Stimulated activated CD4-positive, alpha-beta T cell treated with anti-CD3 and anti-CD28 coated beads, TNF-alpha, amount 100 ng/mL, for 1 hour (primary cell): ENCODE data around the gene SIGLEC14.
"Not testable (repeated sequence)": the region's sequence is repeated elsewhere in the genome, so short reads cannot be mapped to it uniquely, and the experiment has no call there.

ENCODE experiments used
- DNase-seq, 3 donors: peaks; one replicate each; pipeline ENCODE4 v3.0.0-alpha.2; 2020; ENCODE audit warnings: low read depth in 3 of 3, low spot score in 1 of 3

SIGLEC14 gene

DNA sequence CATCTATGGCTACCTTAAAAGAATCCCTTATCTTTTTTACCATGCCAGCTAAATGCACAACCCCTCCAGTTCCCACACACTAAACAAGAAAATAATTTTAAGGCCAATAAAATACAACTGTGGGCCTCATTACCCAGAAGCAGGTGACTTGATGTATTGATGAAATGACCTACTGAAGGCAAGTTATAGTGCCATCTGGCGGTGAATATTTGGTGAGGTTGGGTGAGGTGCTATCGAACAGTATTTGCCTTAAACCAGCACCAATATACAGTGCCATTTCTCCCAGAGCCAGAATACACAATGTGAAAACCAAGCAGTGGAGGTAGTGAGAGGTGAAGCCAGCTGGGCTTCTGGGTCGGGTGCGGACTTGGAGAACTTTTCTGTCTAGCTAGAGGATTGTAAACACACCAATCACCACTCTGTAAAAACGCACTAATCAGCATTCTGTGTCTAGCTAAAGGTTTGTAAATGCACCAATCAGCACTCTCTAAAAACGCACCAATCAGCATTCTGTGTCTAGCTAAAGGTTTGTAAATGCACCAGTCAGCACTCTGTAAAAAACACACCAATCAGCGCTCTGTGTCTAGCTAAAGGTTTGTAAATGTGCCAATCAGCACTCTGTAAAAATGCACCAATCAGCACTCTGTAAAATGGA, 29.4 kb upstream of the SIGLEC14 start:
- DNase-seq = not testable (repeated sequence)

DNA sequence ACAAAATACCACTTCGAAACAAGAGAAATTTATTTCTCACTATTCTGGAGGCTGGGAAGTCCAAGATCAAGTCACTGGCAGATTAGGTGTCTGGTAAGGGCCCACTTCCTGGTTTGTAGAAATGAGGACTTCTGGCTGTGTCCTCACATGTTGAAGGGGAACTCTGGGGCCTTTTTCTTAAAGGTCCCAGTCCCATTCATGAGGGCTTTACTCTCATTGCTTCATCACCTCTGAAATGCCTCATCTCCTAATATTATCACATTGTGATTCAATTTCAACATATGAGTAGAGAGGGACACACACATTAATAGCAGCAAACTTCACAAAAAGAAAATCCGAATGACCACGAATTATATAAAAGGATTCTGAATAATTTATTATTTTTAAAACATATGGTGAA, 21.6 kb upstream of the SIGLEC14 start:
- no peak for DNase-seq

DNA sequence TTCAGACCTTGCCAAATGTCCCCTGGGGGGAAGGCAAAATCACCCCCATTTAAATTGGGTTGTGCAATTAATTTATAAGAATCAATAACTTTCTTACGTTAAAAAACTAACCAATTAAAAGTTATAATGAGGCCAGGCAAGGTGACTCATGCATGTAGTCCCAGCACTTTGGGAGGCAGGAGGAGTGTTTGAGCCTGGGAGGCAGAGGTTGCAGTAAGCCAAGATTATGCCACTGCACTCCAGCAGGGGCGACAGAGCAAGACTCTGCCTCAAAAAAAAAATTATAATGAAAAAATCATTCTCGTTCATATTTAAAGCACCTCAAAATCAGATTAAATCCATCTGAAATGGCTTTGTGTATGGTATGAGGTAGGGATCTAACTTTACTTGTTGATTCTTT, 18.4 kb upstream of the SIGLEC14 start:
- no peak for DNase-seq

DNA sequence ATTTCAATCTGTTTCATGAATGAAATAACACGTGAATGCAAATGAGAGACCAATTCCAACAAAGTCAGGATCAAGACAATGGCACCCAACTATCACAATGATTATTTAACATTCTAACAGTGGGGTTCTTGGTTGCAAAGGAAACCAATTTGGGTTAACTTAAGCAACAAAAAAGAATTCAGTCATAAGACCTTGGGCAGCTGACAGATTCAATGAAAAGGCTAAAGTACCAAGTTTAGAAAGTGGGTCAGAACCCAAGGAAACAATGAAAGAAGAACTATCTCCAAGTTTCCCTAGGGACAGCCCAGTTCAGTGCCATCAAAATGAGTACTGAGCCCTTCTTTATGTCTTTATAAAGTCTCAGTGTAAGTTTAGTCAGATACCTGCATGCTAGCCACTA, 17.5 kb upstream of the SIGLEC14 start:
- no peak for DNase-seq

DNA sequence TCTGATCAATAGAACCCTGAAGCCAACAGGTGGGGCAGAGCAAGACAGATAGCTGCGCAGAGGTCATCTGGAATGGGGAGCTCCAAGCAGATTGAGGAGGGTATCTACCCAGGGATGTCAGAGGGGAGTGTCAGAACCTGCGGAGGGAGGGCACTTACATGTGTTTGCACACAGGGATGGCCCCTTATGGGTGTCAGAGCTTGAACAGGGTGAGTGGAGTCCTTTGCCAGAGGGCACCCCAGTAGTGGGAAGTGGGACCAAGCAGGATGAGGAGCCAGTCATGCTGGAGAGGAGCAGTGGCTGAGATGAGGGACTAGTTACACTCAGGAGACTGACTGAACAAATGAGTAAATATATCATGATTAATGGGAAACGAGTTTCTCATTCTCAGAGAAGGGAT, 17.0 kb upstream of the SIGLEC14 start:
- no peak for DNase-seq

DNA sequence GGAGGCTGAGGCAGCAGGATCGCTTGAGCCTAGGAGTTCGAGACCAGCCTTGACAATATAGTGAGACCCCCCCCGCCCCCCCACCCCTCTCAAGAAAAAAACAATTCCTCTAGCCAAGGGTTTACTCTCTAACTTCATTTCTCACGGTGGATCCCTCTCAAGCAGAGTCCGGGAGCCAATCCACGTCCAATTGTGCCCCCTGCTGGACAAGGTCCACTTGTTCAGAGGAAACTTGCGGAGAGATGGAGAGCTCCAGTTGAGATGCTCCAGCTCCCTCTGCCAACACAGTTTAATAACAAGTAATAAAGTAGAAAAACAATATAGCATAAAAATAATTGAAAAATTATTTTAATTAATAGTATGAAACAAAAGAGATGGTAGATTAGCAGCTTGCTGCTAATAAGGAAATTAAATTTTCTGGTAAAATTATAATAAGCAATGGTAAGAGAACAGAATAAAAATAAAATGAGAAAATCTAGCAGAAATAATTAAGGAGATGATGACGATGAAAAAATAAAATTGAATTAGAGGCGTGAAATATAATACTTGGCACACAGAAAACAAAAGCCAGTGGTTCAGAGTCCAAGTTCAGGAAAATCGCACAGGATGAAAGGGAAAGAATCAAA, 14.5 kb upstream of the SIGLEC14 start:
- peak in 1 of 3 donors; percentile 33 for DNase-seq

DNA sequence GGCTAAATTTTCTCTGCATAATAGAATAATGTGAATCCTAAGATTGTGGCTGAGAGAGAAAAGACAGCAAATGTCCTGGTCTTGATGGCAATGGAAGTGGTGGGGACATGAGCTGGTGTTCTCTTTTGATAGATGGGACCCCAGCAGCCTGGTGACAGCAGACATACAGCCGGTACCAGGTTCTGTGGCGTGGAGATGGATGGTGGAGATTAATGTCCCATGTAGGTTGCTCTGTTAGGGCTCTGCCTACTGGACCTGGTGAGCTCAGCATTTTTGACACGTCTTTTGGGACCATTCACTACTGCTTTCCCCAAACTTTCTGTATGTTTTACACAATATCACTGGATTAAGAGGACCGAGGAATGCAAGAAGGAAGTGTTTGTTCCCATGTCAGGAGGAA, 8.2 kb upstream of the SIGLEC14 start:
- no peak for DNase-seq

DNA sequence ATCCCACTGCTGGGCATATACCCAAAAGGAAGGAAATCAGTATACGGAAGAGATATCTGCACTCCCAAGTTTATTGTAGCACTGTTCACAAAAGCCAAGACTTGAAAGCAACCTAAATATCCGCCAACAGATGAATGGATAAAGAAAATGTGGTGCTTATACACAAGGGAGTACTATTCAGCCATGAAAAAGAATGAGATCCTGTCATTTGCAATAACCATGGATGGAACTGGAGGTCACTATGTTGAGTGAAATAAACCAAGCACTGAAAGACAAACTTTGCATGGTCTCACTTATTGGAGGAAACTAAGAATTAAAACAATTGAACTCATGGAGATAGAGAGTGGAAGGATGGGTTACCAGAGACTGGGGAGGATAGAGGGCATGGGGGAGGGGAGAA, 6.5 kb upstream of the SIGLEC14 start:
- DNase-seq = no peak

DNA sequence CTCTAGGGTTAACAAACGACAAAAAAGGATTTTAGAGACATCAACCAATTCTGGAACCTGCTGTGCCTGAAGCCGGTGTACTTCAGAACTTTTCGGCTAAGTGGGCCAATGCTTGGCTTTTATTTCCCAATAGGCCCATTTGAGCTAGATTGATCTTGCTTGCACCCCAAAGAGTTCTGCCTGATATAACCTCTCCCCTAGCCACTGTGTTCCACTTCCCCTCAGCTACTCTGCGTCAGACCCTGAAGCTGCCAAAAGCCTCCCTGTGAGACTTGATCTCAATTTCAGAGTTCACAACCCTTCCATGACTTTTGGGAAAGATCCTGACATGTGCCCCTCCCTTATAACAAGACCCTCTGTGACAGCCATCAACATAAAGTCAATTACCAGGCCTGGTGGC, 5.6 kb upstream of the SIGLEC14 start:
- no peak for DNase-seq

DNA sequence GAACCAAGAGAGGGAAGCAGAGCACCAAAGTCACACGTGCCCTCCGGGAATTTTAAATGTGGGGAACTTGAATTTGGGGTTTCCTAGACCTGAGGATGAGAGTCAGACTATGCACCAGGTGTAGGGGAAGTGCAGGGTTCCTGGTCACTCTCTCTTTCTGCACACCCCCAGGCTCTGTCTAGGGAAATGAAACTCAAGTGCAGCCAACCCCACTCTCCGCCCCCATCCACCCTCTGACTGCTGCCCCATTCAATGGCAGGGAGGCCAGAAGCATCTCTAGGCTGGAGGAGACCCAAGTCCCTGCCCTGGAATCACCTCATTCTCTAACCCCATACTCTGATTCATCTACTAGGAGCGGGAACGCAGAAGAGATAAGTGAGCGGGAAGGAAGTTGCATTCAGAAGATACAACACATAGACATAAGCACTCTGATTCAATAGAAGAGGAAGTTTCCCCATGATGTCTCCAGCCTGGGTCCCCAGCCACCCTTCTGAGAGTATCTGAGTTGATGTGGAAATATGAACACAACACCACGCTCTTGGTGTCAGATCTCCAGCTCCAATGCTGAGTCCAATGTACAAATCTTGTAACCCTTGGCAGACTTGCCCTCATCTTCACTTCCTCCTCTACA, 4.7 kb upstream of the SIGLEC14 start:
- no peak for DNase-seq

DNA sequence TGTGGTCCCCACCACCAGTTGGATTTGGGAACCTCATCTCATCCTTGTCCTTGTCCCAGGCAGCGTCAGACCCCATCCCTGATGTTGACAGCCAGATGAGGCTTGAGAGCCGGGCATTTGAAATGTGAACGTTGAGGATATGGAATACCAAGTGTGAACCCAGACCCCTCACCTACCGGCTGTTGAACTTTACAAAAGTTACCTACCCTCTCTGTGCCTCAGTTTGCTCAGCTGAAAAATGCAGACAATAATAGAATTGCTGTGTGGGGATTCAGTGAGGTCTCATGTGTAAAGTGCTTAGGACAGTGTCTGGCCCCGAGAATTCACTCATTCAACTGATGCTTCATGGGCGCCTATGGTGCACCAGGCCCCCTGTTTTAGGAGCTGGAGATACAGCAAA, 693 bp upstream of the SIGLEC14 start:
- DNase-seq = no peak

DNA sequence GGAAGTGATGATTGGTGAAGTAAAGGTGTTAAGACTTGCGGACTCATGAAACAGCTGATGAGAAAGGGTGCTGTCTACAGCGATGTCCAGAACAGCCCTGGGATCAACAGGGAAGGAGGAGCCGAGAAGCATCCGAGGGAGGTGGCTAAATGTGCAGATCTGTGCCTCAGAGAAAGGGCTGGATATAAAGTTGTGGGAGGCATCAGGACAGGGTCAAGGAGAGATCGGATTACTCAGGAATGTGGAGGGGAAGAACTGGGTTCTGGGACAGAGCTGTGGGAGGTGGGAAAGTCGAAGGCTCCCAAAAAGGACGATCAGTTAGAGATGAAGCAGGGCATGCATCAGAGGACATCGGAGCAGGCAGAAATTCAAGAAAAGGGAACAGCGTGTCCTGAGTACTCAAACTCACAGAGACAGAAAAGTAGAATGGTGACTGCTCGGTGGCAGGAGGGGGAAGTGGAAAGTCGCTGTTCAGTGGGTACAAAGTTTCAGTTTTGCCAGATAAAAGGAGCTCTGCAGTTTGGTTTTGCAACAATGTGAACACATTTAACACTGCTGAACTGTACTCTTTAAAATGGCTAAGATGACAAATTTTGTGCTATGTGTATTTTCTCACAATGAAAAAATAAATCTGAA, 1.9 kb downstream of the SIGLEC14 start:
- no peak for DNase-seq

DNA sequence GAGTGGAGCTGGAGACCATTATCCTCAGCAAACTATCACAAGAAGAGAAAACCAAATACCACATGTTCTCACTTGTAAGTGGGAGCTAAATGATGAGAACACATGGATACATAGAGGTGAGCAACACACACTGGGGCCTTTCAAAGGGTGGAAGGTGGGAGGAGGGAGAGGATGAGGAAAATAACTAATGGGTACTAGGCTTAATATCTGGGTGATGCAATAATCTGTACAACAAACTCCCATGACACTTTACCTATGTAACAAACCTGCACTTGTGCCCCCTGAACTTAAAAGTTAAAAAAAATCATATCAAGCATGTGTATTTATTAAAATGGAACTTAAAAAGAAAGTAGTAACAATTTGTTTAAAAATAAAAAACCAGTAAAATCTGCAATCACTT, 5.0 kb downstream of the SIGLEC14 start:
- no peak for DNase-seq

DNA sequence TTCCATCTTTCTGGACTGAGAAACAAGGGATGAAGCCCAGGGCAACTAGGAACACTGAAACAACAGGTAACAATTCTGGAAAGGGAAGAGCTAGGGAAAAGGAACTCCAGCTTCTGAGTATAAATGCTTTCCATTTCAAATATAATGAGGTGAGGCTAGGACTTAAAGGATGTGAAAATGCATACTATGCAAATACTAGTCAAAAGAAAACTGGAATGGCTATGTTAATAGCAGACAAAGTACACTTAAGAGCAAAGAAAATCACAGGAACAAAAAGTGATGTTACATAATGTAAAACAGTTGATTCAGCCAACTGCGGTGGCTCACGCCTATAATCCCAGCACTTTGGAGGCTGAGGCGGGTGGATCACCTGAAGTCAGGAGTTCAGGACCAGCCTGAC, 6.2 kb downstream of the SIGLEC14 start:
- no peak for DNase-seq

DNA sequence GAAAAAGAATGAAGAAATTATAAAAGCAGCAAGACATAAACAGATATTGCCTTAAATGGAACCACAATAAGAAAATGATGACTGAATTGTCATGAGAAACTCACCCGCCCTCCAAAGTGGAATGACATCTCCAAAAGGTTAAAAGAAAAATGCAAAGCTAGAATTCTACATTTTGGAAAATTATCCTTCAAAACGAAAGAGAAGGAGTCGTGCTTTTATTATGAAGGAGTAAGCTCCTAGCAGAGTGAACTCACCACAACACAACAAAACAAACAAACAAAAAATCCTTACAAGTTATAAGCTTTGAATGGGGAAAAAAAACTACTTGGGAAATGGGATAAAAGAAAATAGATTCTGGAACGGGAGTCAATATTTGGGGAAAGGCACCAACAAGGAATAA, 6.7 kb downstream of the SIGLEC14 start:
- DNase-seq = no peak

DNA sequence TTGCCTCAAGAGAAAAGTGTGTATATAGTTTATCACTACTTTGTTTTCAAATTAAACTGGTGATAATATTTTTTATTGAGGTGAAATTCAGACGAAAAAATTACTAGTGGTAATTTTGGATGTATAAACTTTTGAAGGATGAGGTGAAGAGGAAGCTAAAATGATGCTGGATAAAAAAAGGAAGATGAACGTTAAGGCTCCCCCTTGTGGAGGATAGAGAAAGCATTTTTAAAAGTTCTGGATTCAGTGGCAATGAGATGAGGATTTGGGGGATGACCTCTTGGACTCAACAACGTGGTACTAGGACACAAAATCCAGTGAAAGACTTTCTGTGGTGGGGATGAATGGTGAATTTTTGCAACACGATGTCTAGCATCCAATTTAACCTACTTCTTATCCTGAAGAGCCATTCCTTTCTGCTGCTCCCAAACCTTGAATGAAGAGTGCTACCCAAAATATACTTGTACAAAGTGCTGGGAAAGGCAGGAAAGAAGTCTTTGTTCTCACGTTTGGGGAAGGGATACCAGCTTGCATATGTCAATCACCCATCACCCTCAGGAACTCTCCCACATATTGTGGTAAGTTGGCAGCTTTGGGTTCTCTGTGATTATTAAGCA, 9.2 kb downstream of the SIGLEC14 start:
- no peak for DNase-seq

DNA sequence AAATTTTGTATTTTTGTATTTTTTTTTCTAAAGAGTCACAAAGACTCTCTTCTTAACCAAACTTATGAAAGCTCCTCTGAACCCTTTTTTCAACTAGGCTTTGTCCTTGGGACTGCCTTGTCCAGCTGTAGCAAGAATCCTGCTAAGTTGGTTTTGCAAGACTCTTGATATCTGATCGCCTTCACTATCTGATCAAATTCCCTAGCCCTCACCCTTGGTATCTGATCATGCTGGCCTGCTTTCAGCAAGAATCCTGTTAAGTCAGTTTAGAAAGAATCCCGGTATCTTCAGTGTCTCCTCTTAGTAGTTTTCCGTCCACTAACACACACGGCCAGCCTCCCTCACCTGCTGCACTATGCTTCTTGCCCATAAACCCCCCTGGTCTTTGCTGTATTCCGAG, 14.5 kb downstream of the SIGLEC14 start:
- DNase-seq = no peak

DNA sequence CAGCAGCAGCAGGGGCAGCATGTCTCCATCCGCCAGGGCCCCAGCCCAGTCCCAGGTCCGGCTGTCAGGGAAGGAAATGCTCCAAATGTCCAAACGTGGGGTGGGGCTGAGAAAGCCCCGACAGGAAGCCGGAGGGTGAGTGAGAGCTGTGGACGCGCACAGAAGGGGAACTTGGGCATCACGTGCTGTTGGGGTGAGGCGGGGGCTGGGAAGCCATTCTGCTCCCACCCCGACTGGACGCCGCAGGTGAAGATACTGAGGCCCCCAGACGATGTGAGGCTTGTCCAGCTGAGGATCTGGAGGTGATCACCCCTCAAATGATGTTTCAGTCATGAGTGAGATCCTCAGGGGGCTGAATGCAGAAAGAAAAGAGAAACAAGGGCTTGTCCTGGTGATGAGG, 16.3 kb downstream of the SIGLEC14 start, which contains the start of gene SIGLEC5:
Gene SIGLEC5 (minus strand): TSS at position 87 of the 400 bp plus-strand sequence. CDS start 66 bp downstream, at position 21.
- not testable (repeated sequence) for DNase-seq

DNA sequence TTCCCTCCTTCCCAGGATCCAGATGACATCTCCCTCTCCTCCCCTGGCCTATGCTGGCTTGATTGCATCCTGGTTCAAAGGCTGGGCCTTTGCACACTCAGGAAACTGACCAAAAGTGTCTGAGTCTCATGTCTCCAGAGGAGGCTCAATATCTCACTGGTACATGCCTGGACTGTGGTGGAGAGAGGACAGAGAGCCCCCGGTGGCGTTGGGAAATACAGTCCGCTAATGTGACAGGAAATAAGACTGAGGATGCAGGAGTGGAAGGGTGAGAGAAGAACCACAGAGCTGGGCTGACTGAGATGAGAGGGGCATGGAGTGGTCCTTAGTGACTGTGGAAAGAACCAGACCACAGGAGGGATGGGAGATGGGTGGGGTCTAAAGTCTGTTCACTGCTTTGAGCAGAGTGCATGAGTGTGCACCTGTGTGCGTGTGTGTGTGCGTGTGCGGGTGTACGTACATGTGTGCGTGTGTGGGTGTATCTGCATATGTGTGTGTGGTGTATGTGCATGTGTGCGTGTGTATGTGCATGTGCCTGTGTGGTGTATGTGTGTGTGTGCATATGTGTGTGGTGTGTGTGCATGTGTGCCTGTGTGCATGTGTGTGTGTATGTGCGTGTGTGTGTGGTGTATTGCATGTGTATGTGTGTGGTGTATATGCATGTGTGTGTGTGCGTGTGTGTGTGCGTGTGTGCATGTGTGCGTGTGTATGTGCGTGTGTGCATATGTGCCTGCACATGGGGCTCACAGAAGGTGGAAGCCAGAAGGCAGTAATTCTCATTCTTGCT, 18.3 kb downstream of the SIGLEC14 start:
- DNase-seq = no peak

DNA sequence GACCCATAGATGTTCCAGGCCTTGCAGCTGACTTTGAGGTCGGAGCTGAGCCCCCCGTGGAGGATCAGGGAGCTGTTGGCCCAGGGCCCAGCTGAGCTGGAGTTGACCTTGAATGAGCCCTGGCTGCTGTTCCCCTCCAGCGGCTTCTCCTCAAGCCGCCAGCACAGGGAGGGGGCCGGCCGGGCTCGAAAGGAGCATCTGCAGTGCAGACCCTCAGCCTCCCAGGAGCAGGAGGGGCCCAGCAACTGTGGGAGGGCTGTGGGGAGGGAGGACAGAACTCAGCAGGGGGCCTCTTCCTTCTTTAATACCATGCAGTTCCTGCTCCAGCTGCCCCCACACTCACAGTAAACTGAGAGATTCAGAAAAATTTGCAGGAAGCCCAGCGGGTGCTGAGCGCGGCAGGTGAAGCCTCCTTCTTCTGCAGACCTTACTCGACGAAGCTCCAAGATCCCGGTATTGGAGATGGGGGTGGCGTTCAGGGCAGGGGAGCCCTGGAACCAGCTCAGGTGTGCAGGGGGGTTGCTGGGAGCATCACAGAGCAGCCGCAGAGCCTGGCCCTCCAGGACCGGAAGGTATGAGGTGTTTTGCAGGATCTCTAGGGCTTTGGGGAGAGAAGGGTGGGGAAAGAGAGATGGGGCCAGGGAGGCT, 19.0 kb downstream of the SIGLEC14 start:
- no peak for DNase-seq
